Right hindlimb (tissue), 1 donor: ENCODE data around the gene CACNA1G.
A peak's percentile ranks its signal among the peaks of the same experiment; 100 is the strongest.

Source experiments
- DNase-seq: peaks from one replicate; pipeline ENCODE4 v3.0.0-alpha.2; 2018

CACNA1G gene

DNA sequence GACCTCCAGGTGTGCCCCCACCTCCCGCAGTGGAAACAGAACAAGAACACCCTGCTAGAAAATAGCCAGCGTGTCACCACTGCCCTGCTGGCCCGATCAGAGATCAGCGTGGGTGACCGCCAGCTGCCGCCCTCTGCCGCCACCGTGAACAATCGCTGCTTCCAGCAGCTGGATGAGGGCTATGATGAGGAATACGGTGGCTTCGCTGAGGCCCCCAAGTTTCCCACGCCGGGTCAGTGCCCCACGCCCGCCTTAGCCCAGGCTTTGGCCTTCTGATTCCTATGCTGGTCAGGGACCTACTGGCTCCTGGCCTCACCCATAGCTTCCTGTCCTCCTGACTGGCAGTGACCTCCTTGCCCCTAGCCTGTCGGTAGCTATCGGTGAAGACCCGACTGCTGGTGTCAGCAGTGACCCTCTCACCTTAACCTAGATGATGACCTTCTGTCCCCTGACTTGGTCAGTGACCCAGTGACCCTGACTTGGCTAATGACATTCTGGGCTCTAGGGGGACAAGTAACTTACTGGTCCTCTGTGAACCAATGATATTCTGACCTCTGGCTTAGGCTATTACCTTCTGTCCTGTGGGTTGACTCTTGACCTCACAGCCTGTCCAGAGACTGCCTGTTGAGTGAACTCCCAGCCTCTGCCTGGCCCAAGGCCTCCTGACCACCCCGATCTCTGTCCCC lies 11.1 kb upstream of the CACNA1G start:
- no peak for DNase-seq

- no peak for DNase-seq
Measured at GRCh38 chr17:50549969-50550368, 10.5 kb upstream of the CACNA1G start.

DNA sequence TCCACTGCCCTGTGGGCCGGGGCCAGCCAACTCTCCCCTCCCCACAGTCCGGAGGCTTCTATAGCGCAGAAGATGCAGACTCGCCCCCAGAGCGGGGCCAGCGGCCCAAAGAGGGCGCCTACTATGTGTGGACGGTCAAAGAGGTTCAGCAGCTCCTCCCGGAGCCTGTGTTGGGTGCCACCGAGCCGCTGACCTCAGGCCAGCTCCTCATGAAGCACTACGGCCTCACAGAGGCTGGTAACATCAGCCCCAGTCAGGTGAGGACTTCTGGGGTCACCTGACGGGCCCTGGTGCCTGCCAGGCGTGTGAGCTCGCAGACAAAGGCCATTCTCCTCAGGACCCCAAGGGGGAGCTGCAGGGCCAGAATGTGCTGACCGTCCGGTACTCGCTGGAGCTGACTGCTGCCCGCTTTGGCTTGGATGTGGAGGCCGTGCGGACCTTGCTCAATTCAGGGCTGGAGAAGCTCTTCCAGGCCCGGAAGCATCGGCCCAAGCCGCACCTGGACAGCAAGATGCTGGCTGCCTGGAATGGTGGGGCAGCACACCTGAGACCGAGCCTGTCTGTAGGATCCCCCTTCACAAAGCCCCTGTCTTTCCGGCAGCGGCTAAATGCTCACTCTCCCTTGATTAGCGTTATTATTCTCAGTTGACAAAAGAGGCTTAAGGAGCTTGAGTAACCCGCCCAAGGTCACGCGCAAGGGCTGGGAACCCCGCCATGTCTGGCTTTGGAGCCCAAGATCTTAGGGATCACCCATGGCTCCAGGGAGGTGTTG lies 9.7 kb upstream of the CACNA1G start:
- peak; percentile 88 for DNase-seq

GRCh38 chr17:50551433-50551815 lies 9.1 kb upstream of the CACNA1G start:
- no peak for DNase-seq

GRCh38 chr17:50551884-50552283 lies 8.6 kb upstream of the CACNA1G start:
- DNase-seq: no peak

- no peak for DNase-seq
Measured at GRCh38 chr17:50554201-50554600, 6.3 kb upstream of the CACNA1G start.

- DNase-seq: peak; percentile 60
Measured at GRCh38 chr17:50556803-50557202, 3.7 kb upstream of the CACNA1G start.

- no peak for DNase-seq
Measured at GRCh38 chr17:50557630-50558029, 2.9 kb upstream of the CACNA1G start.

- DNase-seq: no peak
Measured at GRCh38 chr17:50558091-50558490, 2.4 kb upstream of the CACNA1G start.

- no peak for DNase-seq
Measured at GRCh38 chr17:50558581-50558940, 2.0 kb upstream of the CACNA1G start.

DNA sequence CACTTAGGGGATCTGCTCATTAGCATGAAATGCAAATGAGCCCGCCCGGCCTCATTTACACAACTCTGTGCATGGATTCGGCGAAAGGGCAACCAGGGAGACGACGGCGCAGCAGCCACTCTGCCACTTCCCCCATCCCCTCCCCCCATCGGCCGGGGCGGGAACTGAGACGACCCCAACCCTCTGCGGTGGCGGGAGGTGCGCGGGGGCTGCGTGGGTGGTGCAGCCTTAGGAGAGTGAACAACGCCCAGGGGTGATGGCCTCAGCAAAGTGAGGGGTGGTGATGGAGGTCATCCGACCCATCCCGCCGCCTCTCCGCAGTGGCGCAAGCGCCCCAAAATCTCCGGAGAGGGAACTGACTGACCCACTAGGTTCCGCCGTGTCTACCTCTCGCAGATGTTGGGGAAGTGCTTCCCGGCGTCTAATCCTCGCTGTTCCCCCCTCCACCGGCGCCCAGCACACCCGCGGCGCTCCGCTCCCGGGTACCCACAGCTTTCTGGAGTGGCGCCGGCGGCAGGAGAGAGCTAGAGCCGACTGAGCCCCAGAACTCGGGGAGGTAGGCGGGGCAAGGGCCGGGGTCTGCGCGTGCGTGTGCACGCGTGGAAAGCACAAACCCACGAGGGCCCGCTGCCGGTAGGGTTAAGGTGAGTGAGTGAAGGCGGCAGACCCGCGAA lies 1.4 kb upstream of the CACNA1G start:
- DNase-seq: no peak

GRCh38 chr17:50559674-50560184 lies 786 bp upstream of the CACNA1G start:
- peak; percentile 85 for DNase-seq

DNA sequence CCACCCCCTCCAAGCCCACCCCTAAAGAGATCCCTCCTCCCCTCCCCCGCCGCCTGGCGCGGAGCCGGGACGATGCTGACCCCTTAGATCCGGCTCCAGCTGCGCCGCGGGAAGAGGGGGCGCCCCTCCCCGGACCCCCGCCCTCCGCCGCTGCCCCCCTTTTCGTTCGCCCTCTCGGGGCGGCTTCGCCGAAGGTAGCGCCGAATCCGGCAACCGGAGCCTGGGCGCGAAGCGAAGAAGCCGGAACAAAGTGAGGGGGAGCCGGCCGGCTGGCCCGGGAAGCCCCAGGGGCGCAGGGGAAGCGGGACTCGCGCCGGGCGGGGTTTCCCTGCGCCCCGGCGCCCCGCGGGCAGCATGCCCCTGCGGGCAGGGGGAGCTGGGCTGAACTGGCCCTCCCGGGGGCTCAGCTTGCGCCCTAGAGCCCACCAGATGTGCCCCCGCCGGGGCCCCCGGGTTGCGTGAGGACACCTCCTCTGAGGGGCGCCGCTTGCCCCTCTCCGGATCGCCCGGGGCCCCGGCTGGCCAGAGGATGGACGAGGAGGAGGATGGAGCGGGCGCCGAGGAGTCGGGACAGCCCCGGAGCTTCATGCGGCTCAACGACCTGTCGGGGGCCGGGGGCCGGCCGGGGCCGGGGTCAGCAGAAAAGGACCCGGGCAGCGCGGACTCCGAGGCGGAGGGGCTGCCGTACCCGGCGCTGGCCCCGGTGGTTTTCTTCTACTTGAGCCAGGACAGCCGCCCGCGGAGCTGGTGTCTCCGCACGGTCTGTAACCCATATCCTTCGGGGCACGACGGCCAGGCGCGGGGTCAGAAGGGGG lies 623 bp downstream of the CACNA1G start:
- DNase-seq: no peak

DNA sequence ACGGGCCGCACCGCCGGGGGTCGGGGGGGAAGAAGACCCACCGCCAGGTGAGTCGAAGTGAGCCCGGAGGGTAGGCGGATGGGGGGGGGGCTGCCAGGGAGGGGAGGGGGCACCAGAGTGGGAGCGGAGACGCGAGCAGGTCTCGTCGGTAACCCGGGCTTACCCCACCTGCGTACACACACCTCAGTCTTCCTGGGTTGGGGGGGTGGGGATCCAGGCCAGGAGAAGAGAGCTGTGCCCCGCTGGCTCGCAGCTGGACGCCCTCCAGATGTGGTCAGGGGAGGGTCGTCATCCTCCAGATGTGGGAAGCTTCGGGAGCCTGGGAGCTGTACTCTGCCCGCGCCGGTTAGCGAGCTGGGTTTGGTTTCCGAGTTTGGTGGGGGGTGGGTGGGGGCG lies 1.2 kb downstream of the CACNA1G start:
- DNase-seq: no peak

GRCh38 chr17:50562242-50563091 lies 2.0 kb downstream of the CACNA1G start:
- peak; percentile 63 for DNase-seq

DNA sequence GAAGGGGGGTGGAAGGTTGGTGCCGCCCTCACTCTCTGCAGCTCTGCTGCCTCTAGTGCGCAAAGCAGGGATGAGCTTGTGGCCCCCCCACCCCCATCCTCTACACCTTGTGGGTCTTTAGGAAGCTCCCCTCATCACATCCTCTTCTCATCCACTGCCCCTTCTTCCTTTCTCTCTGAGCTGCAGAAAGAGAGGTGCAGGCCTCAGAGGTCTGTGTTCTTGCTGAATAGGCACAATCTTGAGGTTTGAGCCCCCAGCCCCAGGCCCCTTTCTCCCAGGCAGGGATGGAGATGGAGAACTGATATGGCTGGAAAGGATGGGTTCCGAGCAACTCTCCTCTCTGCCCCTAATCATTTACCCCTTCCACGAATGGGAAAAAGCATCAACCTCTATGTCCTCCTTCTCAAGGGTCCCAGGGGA lies 2.6 kb downstream of the CACNA1G start:
- DNase-seq: no peak

- peak; percentile 94 for DNase-seq
Measured at GRCh38 chr17:50564916-50565315, 4.4 kb downstream of the CACNA1G start.

- DNase-seq: peak; percentile 72
Measured at GRCh38 chr17:50565402-50566350, 5.2 kb downstream of the CACNA1G start.

GRCh38 chr17:50566886-50567285 lies 6.4 kb downstream of the CACNA1G start:
- no peak for DNase-seq

GRCh38 chr17:50568659-50569058 lies 8.1 kb downstream of the CACNA1G start:
- DNase-seq: no peak

- DNase-seq: no peak
Measured at GRCh38 chr17:50569592-50569991, 9.1 kb downstream of the CACNA1G start.
